Keratinocyte (primary cell): ENCODE measurements around the gene ANGEL2.

Experiments used
- EZH2 ChIP-seq: IDR thresholded peaks from one replicate; pipeline ENCODE4 v1.6.1; 2012; ENCODE audit warnings: inconsistent platforms, mild to moderate bottlenecking, low read length, moderate library complexity
- TF ChIP-seq, protein P1 (sequence below), 3 experiments: IDR thresholded peaks in 1 of 3; conservative IDR thresholded peaks in 1 of 3; optimal IDR thresholded peaks in 1 of 3; 2 replicates in 2 of 3; 3 replicates in 1 of 3; pipeline versions ENCODE3 to v1.5.1; 2011; ENCODE audit warnings: low read length in 3 of 3, mild to moderate bottlenecking in 3 of 3, moderate library complexity in 2 of 3, control low read depth in 1 of 3, inconsistent platforms in 1 of 3; ENCODE audit not compliant: insufficient read depth in 2 of 3; ENCODE audit errors: extremely low read depth in 1 of 3

- TF ChIP-seq, protein P1, sequence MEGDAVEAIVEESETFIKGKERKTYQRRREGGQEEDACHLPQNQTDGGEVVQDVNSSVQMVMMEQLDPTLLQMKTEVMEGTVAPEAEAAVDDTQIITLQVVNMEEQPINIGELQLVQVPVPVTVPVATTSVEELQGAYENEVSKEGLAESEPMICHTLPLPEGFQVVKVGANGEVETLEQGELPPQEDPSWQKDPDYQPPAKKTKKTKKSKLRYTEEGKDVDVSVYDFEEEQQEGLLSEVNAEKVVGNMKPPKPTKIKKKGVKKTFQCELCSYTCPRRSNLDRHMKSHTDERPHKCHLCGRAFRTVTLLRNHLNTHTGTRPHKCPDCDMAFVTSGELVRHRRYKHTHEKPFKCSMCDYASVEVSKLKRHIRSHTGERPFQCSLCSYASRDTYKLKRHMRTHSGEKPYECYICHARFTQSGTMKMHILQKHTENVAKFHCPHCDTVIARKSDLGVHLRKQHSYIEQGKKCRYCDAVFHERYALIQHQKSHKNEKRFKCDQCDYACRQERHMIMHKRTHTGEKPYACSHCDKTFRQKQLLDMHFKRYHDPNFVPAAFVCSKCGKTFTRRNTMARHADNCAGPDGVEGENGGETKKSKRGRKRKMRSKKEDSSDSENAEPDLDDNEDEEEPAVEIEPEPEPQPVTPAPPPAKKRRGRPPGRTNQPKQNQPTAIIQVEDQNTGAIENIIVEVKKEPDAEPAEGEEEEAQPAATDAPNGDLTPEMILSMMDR (optimal IDR thresholded peaks at IDR 0.05 in 1 of 3, IDR thresholded peaks at IDR 0.05 in 1 of 3, conservative IDR thresholded peaks at IDR 0.05 in 1 of 3; ENCODE audit: extremely low read depth in 1 of 3, insufficient read depth in 2 of 3, low read length in 3 of 3) = no peak
- no peak for TF ChIP-seq EZH2
Measured at GRCh38 chr1:212945056-212945455, 70.6 kb downstream of the ANGEL2 start.
